ENCODE data around the gene CLDN10. TPM values are rescaled to one million over a fixed set of nuclear protein-coding genes. Genes with fewer than 3 reads are reported as not detected.

The CLDN10 gene
- total RNA-seq, 4 donors from 2014 or later, result not detected

DNA sequence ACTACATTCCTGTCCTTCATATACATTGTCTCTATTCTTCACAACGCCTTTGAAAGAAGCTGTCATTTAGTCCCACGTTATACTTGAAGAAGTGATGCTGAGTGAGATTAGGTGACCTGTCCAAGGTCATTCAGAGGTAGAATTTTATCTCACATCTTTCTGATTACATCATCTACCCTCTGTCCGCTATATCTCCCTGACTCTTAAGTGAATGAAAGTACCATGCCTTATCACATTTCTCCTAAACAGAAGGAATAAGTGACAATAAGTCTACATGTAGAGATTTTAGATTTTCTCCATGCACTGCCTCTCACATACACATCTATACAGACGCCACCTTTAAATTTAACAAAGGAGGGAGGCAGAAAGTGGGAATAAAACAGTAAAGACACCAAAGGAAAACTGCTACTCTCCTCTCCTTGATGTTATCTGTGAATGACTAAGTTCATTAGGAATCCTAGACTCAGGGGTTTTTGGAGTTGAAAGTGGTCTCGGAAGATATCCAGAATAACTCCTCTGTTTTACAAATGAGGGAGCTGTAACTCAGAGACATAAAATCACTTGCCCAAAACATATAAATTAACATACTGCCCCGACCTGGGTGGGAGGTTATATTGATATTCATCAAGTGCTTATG lies 4.9 kb upstream of the CLDN10 start:
- H3K36me3 ChIP-seq, result no peaks in the 10 kb centered on the region
- no peak overlapping the region for H3K27ac ChIP-seq
- in situ Hi-C loops (cut with MboI; ENCODE audit: low pct_ligation_motif_present in 1 of 4, low pct_unique_long_range_greater_than_20kb in 1 of 4, low sequenced_read_pairs in 3 of 4) (loop anchor here in 1 of 4 donors (25.0 kb wide), 1 partner anchor 290 kb away; no protein-coding TSS in a partner anchor), intact Hi-C loops (cut with DNase I; ENCODE audit: low total_unique reads) (no loop called here)
- no peak for DNase-seq
- no peak for TF ChIP-seq POLR2AphosphoS5 (IDR thresholded peaks at IDR 0.05)
- TF ChIP-seq EP300 (IDR thresholded peaks at IDR 0.05; ENCODE audit: low read depth), result no peak
- TF ChIP-seq POLR2A (IDR thresholded peaks at IDR 0.05), result no peak
- TF ChIP-seq, protein P1, sequence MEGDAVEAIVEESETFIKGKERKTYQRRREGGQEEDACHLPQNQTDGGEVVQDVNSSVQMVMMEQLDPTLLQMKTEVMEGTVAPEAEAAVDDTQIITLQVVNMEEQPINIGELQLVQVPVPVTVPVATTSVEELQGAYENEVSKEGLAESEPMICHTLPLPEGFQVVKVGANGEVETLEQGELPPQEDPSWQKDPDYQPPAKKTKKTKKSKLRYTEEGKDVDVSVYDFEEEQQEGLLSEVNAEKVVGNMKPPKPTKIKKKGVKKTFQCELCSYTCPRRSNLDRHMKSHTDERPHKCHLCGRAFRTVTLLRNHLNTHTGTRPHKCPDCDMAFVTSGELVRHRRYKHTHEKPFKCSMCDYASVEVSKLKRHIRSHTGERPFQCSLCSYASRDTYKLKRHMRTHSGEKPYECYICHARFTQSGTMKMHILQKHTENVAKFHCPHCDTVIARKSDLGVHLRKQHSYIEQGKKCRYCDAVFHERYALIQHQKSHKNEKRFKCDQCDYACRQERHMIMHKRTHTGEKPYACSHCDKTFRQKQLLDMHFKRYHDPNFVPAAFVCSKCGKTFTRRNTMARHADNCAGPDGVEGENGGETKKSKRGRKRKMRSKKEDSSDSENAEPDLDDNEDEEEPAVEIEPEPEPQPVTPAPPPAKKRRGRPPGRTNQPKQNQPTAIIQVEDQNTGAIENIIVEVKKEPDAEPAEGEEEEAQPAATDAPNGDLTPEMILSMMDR (IDR thresholded peaks at IDR 0.05), result no peak
- H3K4me3 ChIP-seq, result no peak overlapping the region
- peaks cover 49% of the 10 kb centered on the region for H3K27me3 ChIP-seq
- WGBS, 2 donors (ENCODE audit: low coverage in 1 of 2), result 65 to 70% methylated on average over 6 of the region's 6 CpGs
- no peaks in the 10 kb centered on the region for H3K9me3 ChIP-seq
- H3K4me1 ChIP-seq, result peaks cover 0 to 6% (median 4%) of the 10 kb centered on the region in 4 donors

DNA sequence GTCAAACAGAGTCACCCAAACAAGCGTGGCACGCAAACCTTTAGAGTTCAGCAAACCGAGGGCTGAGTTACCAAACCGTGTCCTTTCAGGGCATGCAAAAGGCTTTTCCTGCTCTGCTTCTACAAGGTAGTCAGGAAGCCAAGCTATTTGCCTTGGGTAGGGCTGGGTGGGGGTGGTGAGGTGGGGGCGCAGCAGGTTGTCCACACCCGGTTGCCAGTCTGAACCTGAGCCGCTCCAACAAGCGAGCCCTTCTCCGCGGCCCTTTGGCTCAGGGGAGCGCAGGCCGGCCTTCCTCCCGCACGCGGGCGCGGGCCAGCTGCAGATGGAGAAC lies 347 bp upstream of the CLDN10 start:
- TF ChIP-seq POLR2A (IDR thresholded peaks at IDR 0.05) (no peak), POLR2AphosphoS5 (IDR thresholded peaks at IDR 0.05) (no peak), EP300 (IDR thresholded peaks at IDR 0.05; ENCODE audit: low read depth) (no peak)
- TF ChIP-seq, protein P1 (IDR thresholded peaks at IDR 0.05), result no peak
- peaks cover 78% of the 10 kb centered on the region for H3K27me3 ChIP-seq
- in situ Hi-C loops (cut with MboI; ENCODE audit: low pct_ligation_motif_present in 1 of 4, low pct_unique_long_range_greater_than_20kb in 1 of 4, low sequenced_read_pairs in 3 of 4), result no loop called here
- H3K9me3 ChIP-seq, result no peaks in the 10 kb centered on the region
- H3K4me1 ChIP-seq, result peaks cover 0 to 20% (median 10%) of the 10 kb centered on the region in 4 donors
- H3K36me3 ChIP-seq, result no peaks in the 10 kb centered on the region
- no peak for DNase-seq
- intact Hi-C loops (cut with DNase I; ENCODE audit: low total_unique reads), result no loop called here
- H3K27ac ChIP-seq, result no peak overlapping the region
- 40 to 57% methylated on average over 2 to 12 of the region's 17 CpGs for WGBS, 2 donors (ENCODE audit: low coverage in 1 of 2)
- H3K4me3 ChIP-seq, result peak overlapping the region in 1 of 4 donors; percentile 3

DNA sequence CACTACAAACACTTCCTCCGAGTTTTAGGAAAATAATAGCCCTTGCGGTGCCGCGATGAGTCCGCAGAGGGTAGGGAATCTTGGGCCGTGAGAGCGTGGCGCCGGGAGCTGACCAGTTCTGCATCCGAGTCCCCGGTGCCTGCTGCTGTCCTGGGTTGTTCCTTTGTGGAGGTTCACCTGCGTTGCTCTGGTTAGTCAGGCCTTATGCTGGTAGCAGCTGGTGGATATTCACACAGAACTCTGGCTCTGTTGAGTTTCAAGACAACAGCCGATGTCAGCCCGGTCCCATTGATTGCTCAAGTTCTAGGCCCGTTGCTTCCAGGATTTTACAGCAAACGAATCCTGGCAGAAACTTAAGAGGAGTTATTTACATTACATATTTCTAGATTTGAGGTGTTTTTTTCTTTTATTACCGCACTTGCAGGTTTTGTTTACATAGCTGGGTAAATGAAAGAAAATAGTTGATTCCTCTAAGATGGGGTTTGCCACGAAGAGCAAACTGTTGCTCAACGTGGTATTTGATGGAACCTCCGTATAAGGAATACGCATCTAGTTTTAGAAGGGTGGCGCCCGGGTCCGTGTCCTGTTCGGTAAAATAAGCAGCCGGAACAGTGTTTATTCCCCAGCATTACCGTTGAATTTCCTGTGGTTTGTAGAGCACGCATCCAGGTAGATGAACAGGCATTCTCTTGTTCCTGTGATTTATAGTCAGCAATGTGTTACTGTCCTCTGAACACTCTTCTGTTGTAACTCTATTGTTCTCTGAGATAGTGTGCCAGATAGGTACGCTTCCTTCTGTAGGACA lies 1.3 kb downstream of the CLDN10 start:
- WGBS, 2 donors (ENCODE audit: low coverage in 1 of 2), result 14 to 19% methylated on average over 8 to 29 of the region's 29 CpGs
- Histone ChIP-seq H3K4me1 (peaks cover 0 to 20% (median 10%) of the 10 kb centered on the region in 4 donors), H3K4me3 (peak overlapping the region in 1 of 4 donors; percentile 1), H3K27ac (no peak overlapping the region), H3K36me3 (no peaks in the 10 kb centered on the region), H3K9me3 (no peaks in the 10 kb centered on the region), H3K27me3 (peaks cover 84% of the 10 kb centered on the region)
- DNase-seq, result no peak
- intact Hi-C loops (cut with DNase I; ENCODE audit: low total_unique reads), result no loop called here
- in situ Hi-C loops (cut with MboI; ENCODE audit: low pct_ligation_motif_present in 1 of 4, low pct_unique_long_range_greater_than_20kb in 1 of 4, low sequenced_read_pairs in 3 of 4), result no loop called here
- TF ChIP-seq POLR2AphosphoS5 (IDR thresholded peaks at IDR 0.05) (peak in 1 of 3 donors; percentile 27), POLR2A (IDR thresholded peaks at IDR 0.05) (no peak), EP300 (IDR thresholded peaks at IDR 0.05; ENCODE audit: low read depth) (no peak)
- TF ChIP-seq, protein P1 (IDR thresholded peaks at IDR 0.05), result no peak

DNA sequence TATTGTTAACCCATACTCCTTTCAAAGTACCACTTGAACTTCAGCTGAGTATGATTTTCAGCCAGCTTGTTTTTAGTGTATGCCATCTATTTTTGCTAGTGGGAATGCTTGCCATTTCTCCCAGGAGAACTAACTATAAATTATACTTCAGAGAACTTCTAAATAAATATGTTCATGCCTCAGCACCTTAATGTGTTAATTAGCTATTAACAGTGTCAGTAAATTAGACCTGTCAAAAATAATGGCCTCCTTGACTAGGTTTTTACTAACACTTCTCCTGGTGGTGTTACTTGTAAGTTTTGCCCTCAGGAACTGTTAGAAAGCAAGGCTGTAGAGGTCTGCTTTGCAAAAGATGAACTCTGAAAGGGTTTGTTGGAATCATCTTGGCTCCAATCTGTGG lies 4.5 kb downstream of the CLDN10 start:
- intact Hi-C loops (cut with DNase I; ENCODE audit: low total_unique reads), result no loop called here
- peaks cover 0 to 20% (median 10%) of the 10 kb centered on the region in 4 donors for H3K4me1 ChIP-seq
- no peak for DNase-seq
- no peak overlapping the region for H3K4me3 ChIP-seq
- no peak overlapping the region for H3K27ac ChIP-seq
- no peak for TF ChIP-seq POLR2A (IDR thresholded peaks at IDR 0.05)
- TF ChIP-seq POLR2AphosphoS5 (IDR thresholded peaks at IDR 0.05), result no peak
- TF ChIP-seq EP300 (IDR thresholded peaks at IDR 0.05; ENCODE audit: low read depth), result no peak
- TF ChIP-seq, protein P1 (IDR thresholded peaks at IDR 0.05), result no peak
- H3K27me3 ChIP-seq, result peaks cover 66% of the 10 kb centered on the region
- no peaks in the 10 kb centered on the region for H3K9me3 ChIP-seq
- in situ Hi-C loops (cut with MboI; ENCODE audit: low pct_ligation_motif_present in 1 of 4, low pct_unique_long_range_greater_than_20kb in 1 of 4, low sequenced_read_pairs in 3 of 4), result no loop called here
- H3K36me3 ChIP-seq, result no peaks in the 10 kb centered on the region

All from transverse colon (tissue), 4 donors.